CD4-positive, alpha-beta T cell treated with Interleukin-4 for 4 hours (primary cell): Measurements from ENCODE around the gene MADCAM1.

Source experiments
- DNase-seq: peaks from one replicate; pipeline ENCODE4 v3.0.0-alpha.2; 2020

MADCAM1 gene

GRCh38 chr19:508204-509150, 12.2 kb downstream of the MADCAM1 start:
- DNase-seq = no peak

- peak; percentile 93 for DNase-seq
Measured at GRCh38 chr19:510606-511100, 14.4 kb downstream of the MADCAM1 start.

GRCh38 chr19:511101-511851, 15.0 kb downstream of the MADCAM1 start:
- peak; percentile 92 for DNase-seq

- no peak for DNase-seq
Measured at GRCh38 chr19:512547-513365, 16.5 kb downstream of the MADCAM1 start.

GRCh38 chr19:513368-514165, 17.3 kb downstream of the MADCAM1 start:
- DNase-seq = no peak

GRCh38 chr19:514166-514663, 17.9 kb downstream of the MADCAM1 start:
- DNase-seq = no peak

- no peak for DNase-seq
Measured at GRCh38 chr19:517721-518597, 21.7 kb downstream of the MADCAM1 start.

- DNase-seq = peak; percentile 43
Measured at GRCh38 chr19:518598-519231, 22.4 kb downstream of the MADCAM1 start.

- no peak for DNase-seq
Measured at GRCh38 chr19:519449-519865, 23.2 kb downstream of the MADCAM1 start.

GRCh38 chr19:522726-523125, 26.4 kb downstream of the MADCAM1 start:
- DNase-seq = no peak

GRCh38 chr19:524062-524674, 27.9 kb downstream of the MADCAM1 start:
- DNase-seq = no peak

- DNase-seq = no peak
Measured at GRCh38 chr19:525029-525428, 28.7 kb downstream of the MADCAM1 start.

GRCh38 chr19:525857-526419, 29.7 kb downstream of the MADCAM1 start:
- no peak for DNase-seq

- DNase-seq = no peak
Measured at GRCh38 chr19:530134-531008, 34.1 kb downstream of the MADCAM1 start.

- DNase-seq = peak; percentile 77
Measured at GRCh38 chr19:531009-531752, 34.9 kb downstream of the MADCAM1 start.

GRCh38 chr19:531753-532560, 35.7 kb downstream of the MADCAM1 start, which contains the start of gene CDC34:
TSS of gene CDC34 (plus strand) at chr19:531760. CDS start at chr19:531932, 172 bp downstream.
- DNase-seq = no peak
